Motor neuron (in vitro differentiated cells): ENCODE measurements around the gene RPS6KB1. TPM values are rescaled to one million over a fixed set of nuclear protein-coding genes. Genes with fewer than 3 reads are reported as not detected.
"Not testable (repeated sequence)": the region's sequence is repeated elsewhere in the genome, so short reads cannot be mapped to it uniquely, and the experiment has no call there.

Source experiments
- ATAC-seq, 8 experiments: fragments of 200-7000 bp; cut with Tn5 transposase; replicated peaks in 6 of 8; 2 replicates each; pipeline ENCODE4 v1.8.0; 2021; ENCODE audit warnings: mild to moderate bottlenecking in 8 of 8, moderate library complexity in 8 of 8
- H3K27ac ChIP-seq, 2 donors: fragments of 250-450 bp; sonication (Bioruptor Pico); 2 replicates each; pipeline ENCODE4 v1.9.0; 2021; ENCODE audit warnings: antibody characterized with exemption in 2 of 2, mild to moderate bottlenecking in 2 of 2, moderate library complexity in 1 of 2
- H3K4me1 ChIP-seq, 2 donors: fragments of 250-450 bp; sonication (Bioruptor Pico); replicated peaks in 1 of 2; 2 replicates each; pipeline ENCODE4 v1.6.1; 2021; ENCODE audit warnings: antibody characterized with exemption in 2 of 2, mild to moderate bottlenecking in 2 of 2, moderate library complexity in 1 of 2
- H3K4me3 ChIP-seq, 5 donors: fragments of 250-450 bp; sonication (Bioruptor Pico); 2 replicates each; pipeline ENCODE4 v1.9.0; 2021; ENCODE audit warnings: antibody characterized with exemption in 5 of 5, mild to moderate bottlenecking in 5 of 5, moderate library complexity in 4 of 5
- WGBS, 10 experiments: fragments of 450-650 bp; shearing (Covaris generic); methylation state at CpG; one replicate each; pipeline ENCODE4 v1.0.0; 2022; 5-methylcytosine and 5-hydroxymethylcytosine counted together
- in situ Hi-C, 9 experiments: fragments of 400-800 bp; cut with MboI; loops; one replicate each; pipeline ENCODE4 v1.15.0; 2021; ENCODE audit warnings: low sequenced_read_pairs in 9 of 9, low pct_unique_long_range_greater_than_20kb in 2 of 9; ENCODE audit not compliant: unreplicated experiment in 9 of 9
- total RNA-seq, 8 experiments: library from RNA; unstranded; fragments of 300-600 nt; gene quantifications; 2 replicates each; pipeline versions ENCODE4 v1.2.3 to v1.2.4, GENCODE V29; 2022

The RPS6KB1 gene
- total RNA-seq, 8 experiments from 2014 or later = 21.2 to 44.8 (median 33.4) TPM

DNA sequence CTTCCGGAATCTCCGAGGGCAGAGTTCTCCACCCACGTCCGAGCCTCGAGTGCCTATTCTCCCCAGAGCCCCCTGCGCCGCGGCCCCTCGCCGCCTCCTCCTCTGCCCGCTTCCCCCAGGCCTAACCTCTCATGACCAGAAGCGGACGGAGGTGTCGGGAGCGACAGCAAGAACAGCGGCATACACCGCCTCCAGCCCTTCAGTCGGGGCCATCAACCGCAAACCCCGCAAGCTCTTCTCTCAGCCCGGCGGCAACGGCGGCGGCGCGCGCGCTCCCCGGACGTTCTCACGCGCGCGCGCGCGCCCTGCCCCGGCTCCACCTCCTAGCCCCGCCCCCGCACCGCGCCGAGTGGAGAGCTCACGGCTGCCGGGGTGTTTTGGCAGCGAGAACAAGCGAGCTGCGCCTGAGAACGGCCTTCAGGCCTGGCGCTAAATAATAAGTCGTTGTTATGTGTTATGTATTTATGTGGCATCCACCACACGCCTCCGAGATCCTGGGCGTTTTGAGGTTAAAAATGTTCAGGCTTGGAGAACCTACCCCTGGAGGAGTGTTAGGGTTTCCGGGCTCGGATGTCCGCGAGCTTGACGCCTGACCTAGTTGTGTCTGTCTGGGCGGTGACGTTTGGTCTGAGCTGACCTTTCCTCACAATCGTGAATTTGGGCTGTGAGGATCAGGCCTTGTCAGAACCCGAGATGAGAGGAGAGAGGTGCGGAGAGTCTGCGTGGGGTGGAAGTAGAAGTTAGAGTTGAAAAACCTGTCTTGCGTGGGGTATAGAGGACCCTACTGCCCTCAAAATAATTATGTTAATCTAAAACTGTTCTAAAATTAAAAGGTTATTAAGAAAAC lies 71.8 kb downstream of the RPS6KB1 start, which contains the start of gene RNFT1:
RNFT1 (minus strand) TSS at position 259 of the 847 bp plus-strand sequence; CDS start at position 182, 77 bp downstream.
- Histone ChIP-seq H3K27ac (peak within 1 kb of the TSS; percentile 81), H3K4me1 (peaks cover 4 to 8% of the 10 kb centered on the region in 2 donors), H3K4me3 (peak within 1 kb of the TSS; percentile 70 to 95 (median 79))
- in situ Hi-C loops = loop anchor here in 1 of 9 experiments (25.0 kb wide), 1 partner anchor 98 kb away; no protein-coding TSS in a partner anchor
- WGBS, 10 experiments = 0 to 53% (median 8%) methylated on average over 1 to 18 of the region's 67 CpGs; no CpG with 5 or more reads in 3 of the 10 experiments
- peak; percentile 88 to 95 (median 92) for ATAC-seq

DNA sequence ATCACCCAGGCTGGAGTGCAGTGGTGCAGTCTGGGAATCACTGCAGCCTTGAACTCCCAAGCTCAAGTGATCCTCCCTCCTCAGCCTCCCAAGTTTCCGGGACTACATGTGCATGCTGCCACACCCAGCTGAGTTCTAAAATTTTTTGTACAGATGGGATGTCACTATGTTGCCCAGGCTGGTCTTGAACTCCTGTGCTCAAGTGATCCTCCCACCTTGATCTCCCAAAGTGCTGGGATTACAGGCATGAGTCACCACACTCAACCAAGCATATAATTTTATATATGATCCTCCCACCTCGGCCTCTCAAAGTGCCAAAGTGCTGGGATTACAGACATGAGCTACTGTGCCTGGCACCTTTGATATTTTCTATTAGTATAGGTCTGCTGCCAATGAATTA lies 78.8 kb downstream of the RPS6KB1 start:
- not testable (repeated sequence) for H3K4me1 ChIP-seq, ATAC-seq, H3K27ac ChIP-seq, H3K4me3 ChIP-seq
- in situ Hi-C loops = loop anchor here in 1 of 9 experiments (25.0 kb wide), 1 partner anchor 91 kb away; no protein-coding TSS in a partner anchor
- WGBS, 10 experiments = 20 to 100% (median 88%) methylated on average over 1 to 2 of the region's 2 CpGs; no CpG with 5 or more reads in 3 of the 10 experiments

DNA sequence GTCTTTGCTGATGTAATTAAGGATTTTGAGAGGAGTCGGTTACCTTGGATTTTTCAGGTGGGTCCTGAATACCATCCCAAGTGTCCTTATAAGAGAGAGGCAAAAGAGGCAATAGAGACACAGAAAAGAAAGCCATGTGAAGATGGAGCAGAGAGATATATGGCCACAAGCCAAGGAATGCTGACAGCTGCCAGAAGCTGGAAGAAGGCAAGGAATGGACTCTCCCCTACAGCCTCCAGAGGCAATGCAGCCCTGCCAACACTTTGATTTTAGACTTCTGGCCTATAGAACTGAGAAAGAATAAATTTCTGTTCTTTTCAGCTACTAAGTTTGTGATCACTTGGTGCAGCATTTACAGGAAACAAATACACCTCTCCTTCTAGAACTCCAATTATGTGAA lies 79.9 kb downstream of the RPS6KB1 start:
- H3K27ac ChIP-seq = no peak overlapping the region
- no peak for ATAC-seq
- 30 to 100% (median 100%) methylated on average over 1 of the region's 1 CpG; no CpG with 5 or more reads in 3 of the 10 experiments for WGBS, 10 experiments
- H3K4me1 ChIP-seq = no peaks in the 10 kb centered on the region
- H3K4me3 ChIP-seq = no peak overlapping the region
- in situ Hi-C loops = loop anchor here in 1 of 9 experiments (25.0 kb wide), 1 partner anchor 90 kb away; no protein-coding TSS in a partner anchor

DNA sequence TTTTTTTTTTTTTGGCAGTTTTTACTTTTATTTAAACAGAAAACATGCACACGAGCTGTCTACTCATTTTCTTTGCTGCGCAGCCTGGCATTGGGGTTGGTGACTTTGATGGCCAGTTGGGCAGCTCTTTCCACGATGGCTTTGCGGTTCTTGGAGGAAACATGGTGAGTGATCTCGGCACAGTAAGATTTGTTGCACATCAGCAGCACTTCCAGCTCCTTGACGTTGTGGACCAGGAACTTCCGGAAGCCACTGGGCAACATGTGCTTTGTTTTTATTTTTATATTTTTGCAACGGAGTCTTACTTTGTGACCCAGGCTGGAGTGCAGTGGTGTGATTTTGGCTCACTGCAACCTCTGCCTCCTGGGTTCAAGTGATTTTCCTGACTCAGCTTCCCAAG lies 80.6 kb downstream of the RPS6KB1 start:
- in situ Hi-C loops = loop anchor here in 1 of 9 experiments (25.0 kb wide), 1 partner anchor 89 kb away; no protein-coding TSS in a partner anchor
- not testable (repeated sequence) for H3K4me1 ChIP-seq, H3K4me3 ChIP-seq, H3K27ac ChIP-seq, ATAC-seq
- WGBS, 10 experiments = 61 to 100% (median 83%) methylated on average over 2 to 8 of the region's 8 CpGs

DNA sequence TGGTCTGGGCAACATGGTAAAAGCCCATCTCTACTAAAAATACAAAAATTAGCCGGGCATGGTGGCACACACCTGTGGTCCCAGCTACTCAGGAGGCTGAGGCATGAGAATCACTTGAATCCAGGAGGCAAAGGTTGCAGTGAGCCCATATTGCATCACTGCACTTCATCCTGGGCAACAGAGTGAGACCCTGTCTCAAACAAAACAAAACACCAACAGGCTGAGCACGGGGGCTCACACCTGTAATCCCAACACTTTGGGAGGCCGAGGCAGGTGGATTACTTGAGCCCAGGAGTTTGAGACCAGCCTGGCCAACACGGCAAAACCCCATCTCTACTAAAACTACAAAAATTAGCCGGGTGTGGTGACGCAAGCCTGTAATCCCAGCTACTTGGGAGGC lies 82.2 kb downstream of the RPS6KB1 start:
- WGBS, 10 experiments = 0 to 83% (median 67%) methylated on average over 1 to 2 of the region's 6 CpGs; no CpG with 5 or more reads in 7 of the 10 experiments
- H3K4me3 ChIP-seq, H3K27ac ChIP-seq, in situ Hi-C loops, ATAC-seq, H3K4me1 ChIP-seq: not testable (repeated sequence)

DNA sequence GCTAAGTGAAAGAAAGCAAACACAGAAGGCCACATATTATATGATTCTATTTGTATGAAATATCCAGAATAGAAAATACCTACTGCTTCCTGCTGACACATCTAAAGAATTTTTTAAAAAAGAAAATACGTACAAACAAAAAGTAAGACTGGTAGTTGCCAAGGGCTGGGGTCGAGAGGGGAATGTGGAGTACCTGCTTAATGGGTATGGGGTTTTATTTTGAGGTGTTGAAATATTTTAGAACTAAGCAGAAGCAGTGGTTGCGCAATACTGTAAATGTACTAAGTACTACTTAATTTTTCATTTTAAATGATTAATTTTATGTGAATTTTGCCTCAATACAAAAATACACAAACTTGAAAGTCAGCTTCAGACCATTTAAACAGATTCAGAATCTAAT lies 103.7 kb downstream of the RPS6KB1 start:
- H3K4me1 ChIP-seq, in situ Hi-C loops, ATAC-seq, H3K4me3 ChIP-seq, H3K27ac ChIP-seq: not testable (repeated sequence)
- WGBS, 10 experiments = no CpG with 5 or more reads among the region's 3 CpGs

Other genes starting within 250 kb of the RPS6KB1 start
- 10 to 100 TPM; 21.3 to 87.4 (median 34.5) TPM for gene PTRH2, start 185.7 kb upstream of the RPS6KB1 start, total RNA-seq
- gene VMP1, start 185.5 kb upstream of the RPS6KB1 start, total RNA-seq = 100 to 1,000 TPM in 4 of 8 experiments, 10 to 100 TPM in 4; 48.1 to 302 (median 110) TPM
- gene TUBD1, start 178 bp upstream of the RPS6KB1 start, total RNA-seq = 10 to 100 TPM in 1 of 8 experiments, 1 to 10 TPM in 7; 1.7 to 10.6 (median 5.7) TPM
- 10 to 100 TPM in 5 of 8 experiments, 1 to 10 TPM in 3; 8.5 to 23.9 (median 10.1) TPM for gene RNFT1, start 71.6 kb downstream of the RPS6KB1 start, total RNA-seq
- 10 to 100 TPM in 7 of 8 experiments, 1 to 10 TPM in 1; 10.0 to 24.6 (median 20.9) TPM for gene HEATR6, start 185.8 kb downstream of the RPS6KB1 start, total RNA-seq